ENCODE data around the gene ZNF608. TPM values are rescaled to one million over a fixed set of nuclear protein-coding genes. Genes with fewer than 3 reads are reported as not detected.

The ZNF608 gene
- total RNA-seq, 1 donor from 2014 or later = 15.4 TPM

GRCh38 chr5:124751031-124751430 is 4.6 kb upstream of the ZNF608 start:
- no peaks in the 10 kb centered on the region for H3K27me3 ChIP-seq
- H3K27ac ChIP-seq = no peak overlapping the region
- no peaks in the 10 kb centered on the region for H3K9me3 ChIP-seq
- DNase-seq (ENCODE audit: low spot score in 2 of 2) = no peak
- TF ChIP-seq CTCF (IDR thresholded peaks at IDR 0.05) = no peak
- no peaks in the 10 kb centered on the region for H3K36me3 ChIP-seq
- intact Hi-C loops (cut with DNase I) = no loop called here
- H3K4me1 ChIP-seq = no peaks in the 10 kb centered on the region
- H3K4me3 ChIP-seq = no peak overlapping the region

GRCh38 chr5:124748687-124749594 is 2.5 kb upstream of the ZNF608 start:
- intact Hi-C loops (cut with DNase I) = loop anchor here (5.0 to 10.0 kb wide), 4 partner anchors 52 to 738 kb away; no protein-coding TSS in a partner anchor
- H3K27ac ChIP-seq = peak overlapping the region; percentile 84 to 93
- no peak for TF ChIP-seq CTCF (IDR thresholded peaks at IDR 0.05)
- H3K36me3 ChIP-seq = no peaks in the 10 kb centered on the region
- H3K27me3 ChIP-seq = no peaks in the 10 kb centered on the region
- peak; percentile 31 to 79 for DNase-seq (ENCODE audit: low spot score in 2 of 2)
- no peaks in the 10 kb centered on the region for H3K9me3 ChIP-seq
- peak overlapping the region; percentile 55 to 70 for H3K4me3 ChIP-seq
- H3K4me1 ChIP-seq = no peaks in the 10 kb centered on the region

- TF ChIP-seq CTCF (IDR thresholded peaks at IDR 0.05) = no peak
- Histone ChIP-seq H3K27me3 (no peaks in the 10 kb centered on the region), H3K27ac (peak overlapping the region; percentile 84 to 93), H3K9me3 (no peaks in the 10 kb centered on the region), H3K4me3 (peak overlapping the region; percentile 55 to 70), H3K4me1 (no peaks in the 10 kb centered on the region), H3K36me3 (no peaks in the 10 kb centered on the region)
- no peak for DNase-seq (ENCODE audit: low spot score in 2 of 2)
- intact Hi-C loops (cut with DNase I) = loop anchor here (2.0 to 10.0 kb wide), 5 partner anchors 51 to 739 kb away; no protein-coding TSS in a partner anchor
Observed at GRCh38 chr5:124747791-124748686, 1.6 kb upstream of the ZNF608 start.

GRCh38 chr5:124746916-124747790 is 714 bp upstream of the ZNF608 start:
- no peak for TF ChIP-seq CTCF (IDR thresholded peaks at IDR 0.05)
- intact Hi-C loops (cut with DNase I) = loop anchor here (2.0 to 10.0 kb wide), 5 partner anchors 50 to 740 kb away; no protein-coding TSS in a partner anchor
- H3K27ac ChIP-seq = peak overlapping the region; percentile 84 to 93
- no peaks in the 10 kb centered on the region for H3K36me3 ChIP-seq
- no peaks in the 10 kb centered on the region for H3K9me3 ChIP-seq
- H3K27me3 ChIP-seq = no peaks in the 10 kb centered on the region
- H3K4me3 ChIP-seq = peak overlapping the region; percentile 55 to 70
- DNase-seq (ENCODE audit: low spot score in 2 of 2) = peak; percentile 39 to 89
- H3K4me1 ChIP-seq = no peaks in the 10 kb centered on the region
